DOHH2 (cell line): Measurements from ENCODE around the gene MYT1.

ENCODE experiments used
- H3F3A ChIP-seq: fragments of 200-600 bp; sonication (generic), shearing (Covaris generic); 2 replicates; pipeline ENCODE4 v1.6.0; 2016; ENCODE audit warnings: antibody characterized with exemption, mild to moderate bottlenecking; ENCODE audit not compliant: control insufficient read depth, insufficient read depth
- H3K27ac ChIP-seq: fragments of 200-600 bp; sonication (generic); 2 replicates; pipeline ENCODE4 v1.5.1; 2014; ENCODE audit warnings: low read depth, mild to moderate bottlenecking, low read length, moderate library complexity
- H3K27me3 ChIP-seq: fragments of 200-600 bp; sonication (generic); 2 replicates; pipeline ENCODE4 v1.6.1; 2014; ENCODE audit warnings: mild to moderate bottlenecking, low read length, mixed read lengths; ENCODE audit not compliant: control insufficient read depth
- H3K36me3 ChIP-seq: fragments of 200-600 bp; sonication (generic); 2 replicates; pipeline ENCODE4 v1.6.1; 2014; ENCODE audit warnings: mild to moderate bottlenecking, low read length, moderate library complexity, mixed read lengths; ENCODE audit not compliant: control insufficient read depth
- H3K4me1 ChIP-seq: fragments of 200-600 bp; sonication (generic); 2 replicates; pipeline ENCODE4 v1.6.1; 2014; ENCODE audit warnings: mild to moderate bottlenecking, low read length, mixed read lengths; ENCODE audit not compliant: control insufficient read depth
- H3K4me2 ChIP-seq: fragments of 200-600 bp; sonication (generic); 2 replicates; pipeline ENCODE4 v1.6.0; 2014; ENCODE audit warnings: mild to moderate bottlenecking, low read length, moderate library complexity
- H3K4me3 ChIP-seq: fragments of 200-600 bp; sonication (generic); 2 replicates; pipeline ENCODE4 v1.5.1; 2014; ENCODE audit warnings: mild to moderate bottlenecking, low read length, mixed read lengths
- H3K79me2 ChIP-seq: fragments of 200-600 bp; sonication (generic); 2 replicates; pipeline ENCODE4 v1.6.1; 2014; ENCODE audit warnings: mild to moderate bottlenecking, low read length, mixed read lengths; ENCODE audit not compliant: control insufficient read depth
- H3K9me2 ChIP-seq: fragments of 200-600 bp; sonication (generic); replicated peaks from 2 replicates; pipeline ENCODE4 v1.6.1; 2014; ENCODE audit warnings: mild to moderate bottlenecking, low read length, mixed read lengths; ENCODE audit not compliant: control insufficient read depth
- H3K9me3 ChIP-seq: fragments of 200-600 bp; sonication (generic); 2 replicates; pipeline ENCODE4 v1.6.1; 2014; ENCODE audit warnings: antibody characterized with exemption, low read length, mixed read lengths; ENCODE audit not compliant: control insufficient read depth, insufficient read depth
- H4K20me1 ChIP-seq: fragments of 200-600 bp; sonication (generic); 2 replicates; pipeline ENCODE4 v1.6.0; 2014; ENCODE audit warnings: low read depth, mild to moderate bottlenecking, antibody characterized with exemption, low read length, moderate library complexity; ENCODE audit not compliant: control insufficient read depth, insufficient read depth
- CTCF ChIP-seq: fragments of 200-600 bp; sonication (generic); IDR thresholded peaks from one replicate; pipeline ENCODE4 v1.5.1; 2014; ENCODE audit warnings: antibody characterized with exemption, mild to moderate bottlenecking, low read depth, low read length; ENCODE audit not compliant: poor library complexity, severe bottlenecking
- EZH2phosphoT487 ChIP-seq: fragments of 200-600 bp; sonication (generic); IDR thresholded peaks from 2 replicates; pipeline ENCODE4 v1.6.1; 2017; ENCODE audit warnings: borderline replicate concordance, mild to moderate bottlenecking, antibody characterized with exemption, low read length, moderate library complexity, mixed read lengths

Gene MYT1

GRCh38 chr20:64140956-64141355, 23.3 kb upstream of the MYT1 start:
- Histone ChIP-seq H3K36me3 (no peaks in the 10 kb centered on the region), H3K27me3 (peaks cover 9% of the 10 kb centered on the region), H3K79me2 (no peaks in the 10 kb centered on the region), H3K4me2 (no peak overlapping the region), H4K20me1 (no peaks in the 10 kb centered on the region), H3F3A (no peaks in the 10 kb centered on the region), H3K9me3 (peaks cover 25% of the 10 kb centered on the region), H3K9me2 (no peaks in the 10 kb centered on the region), H3K27ac (no peak overlapping the region), H3K4me1 (peaks cover 10% of the 10 kb centered on the region), H3K4me3 (no peak overlapping the region)
- TF ChIP-seq CTCF: no peak
- no peak for TF ChIP-seq EZH2phosphoT487

GRCh38 chr20:64142590-64142989, 21.7 kb upstream of the MYT1 start:
- Histone ChIP-seq H3F3A (no peaks in the 10 kb centered on the region), H3K27ac (no peak overlapping the region), H3K4me3 (no peak overlapping the region), H4K20me1 (no peaks in the 10 kb centered on the region), H3K9me2 (no peaks in the 10 kb centered on the region), H3K79me2 (no peaks in the 10 kb centered on the region), H3K27me3 (peaks cover 9% of the 10 kb centered on the region), H3K4me2 (0 out of 2 replicates have a peak overlapping the region, but pooled peaks have one; percentile 12), H3K9me3 (peaks cover 38% of the 10 kb centered on the region), H3K36me3 (no peaks in the 10 kb centered on the region), H3K4me1 (peaks cover 10% of the 10 kb centered on the region)
- TF ChIP-seq EZH2phosphoT487 (no peak), CTCF (no peak)

- no peaks in the 10 kb centered on the region for H3K79me2 ChIP-seq
- H4K20me1 ChIP-seq: no peaks in the 10 kb centered on the region
- no peak for TF ChIP-seq CTCF
- no peak for TF ChIP-seq EZH2phosphoT487
- peaks cover 9% of the 10 kb centered on the region for H3K27me3 ChIP-seq
- H3K27ac ChIP-seq: no peak overlapping the region
- H3K4me1 ChIP-seq: peaks cover 10% of the 10 kb centered on the region
- H3K36me3 ChIP-seq: no peaks in the 10 kb centered on the region
- no peak overlapping the region for H3K4me3 ChIP-seq
- peaks cover 38% of the 10 kb centered on the region for H3K9me3 ChIP-seq
- no peaks in the 10 kb centered on the region for H3F3A ChIP-seq
- 0 out of 2 replicates have a peak overlapping the region, but pooled peaks have one; percentile 12 for H3K4me2 ChIP-seq
- H3K9me2 ChIP-seq: no peaks in the 10 kb centered on the region
Measured at GRCh38 chr20:64143018-64143801, 21.0 kb upstream of the MYT1 start.
